ENCODE results near the gene CSK. TPM values are rescaled to one million over a fixed set of nuclear protein-coding genes. Genes with fewer than 3 reads are reported as not detected.

CSK gene
- total and polyA plus RNA-seq, 8 donors, result 15.2 to 61.0 (median 24.0) TPM

DNA sequence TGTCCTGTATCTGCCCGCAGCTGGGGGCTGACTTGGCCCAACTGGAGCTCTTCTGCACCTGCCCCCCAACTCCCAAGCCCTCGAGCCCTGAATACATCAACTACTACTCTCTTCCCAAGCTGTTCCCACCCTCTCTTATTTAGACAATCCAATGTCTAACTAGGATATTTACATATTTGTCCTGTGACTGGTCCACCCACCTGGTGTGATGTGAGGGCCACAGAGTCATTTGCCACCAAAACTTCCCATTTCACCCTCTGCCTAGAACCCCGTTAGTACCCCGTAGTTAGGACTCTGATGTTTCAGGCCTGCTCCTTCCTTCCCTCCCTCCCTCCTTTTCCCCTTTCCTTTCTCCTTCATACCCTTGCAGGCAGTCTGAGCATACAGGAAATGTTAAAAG, 50.9 kb downstream of the CSK start:
- 53 to 80% (median 58%) methylated on average over 4 of the region's 4 CpGs for WGBS, 5 donors
- peaks cover 0 to 25% (median 24%) of the 10 kb centered on the region in 4 donors for H3K36me3 ChIP-seq
- H3K27ac ChIP-seq, result no peak overlapping the region
- no peak overlapping the region for H3K4me3 ChIP-seq
- H3K4me1 ChIP-seq, result peaks cover 0 to 13% (median 0%) of the 10 kb centered on the region in 4 donors
- no peak for DNase-seq
- intact Hi-C loops (cut with DNase I; ENCODE audit: low total_unique reads), result no loop called here
- peaks cover 0 to 22% (median 10%) of the 10 kb centered on the region in 3 donors for H3K27me3 ChIP-seq
- no peaks in the 10 kb centered on the region for H3K9me3 ChIP-seq
- TF ChIP-seq, protein P1, sequence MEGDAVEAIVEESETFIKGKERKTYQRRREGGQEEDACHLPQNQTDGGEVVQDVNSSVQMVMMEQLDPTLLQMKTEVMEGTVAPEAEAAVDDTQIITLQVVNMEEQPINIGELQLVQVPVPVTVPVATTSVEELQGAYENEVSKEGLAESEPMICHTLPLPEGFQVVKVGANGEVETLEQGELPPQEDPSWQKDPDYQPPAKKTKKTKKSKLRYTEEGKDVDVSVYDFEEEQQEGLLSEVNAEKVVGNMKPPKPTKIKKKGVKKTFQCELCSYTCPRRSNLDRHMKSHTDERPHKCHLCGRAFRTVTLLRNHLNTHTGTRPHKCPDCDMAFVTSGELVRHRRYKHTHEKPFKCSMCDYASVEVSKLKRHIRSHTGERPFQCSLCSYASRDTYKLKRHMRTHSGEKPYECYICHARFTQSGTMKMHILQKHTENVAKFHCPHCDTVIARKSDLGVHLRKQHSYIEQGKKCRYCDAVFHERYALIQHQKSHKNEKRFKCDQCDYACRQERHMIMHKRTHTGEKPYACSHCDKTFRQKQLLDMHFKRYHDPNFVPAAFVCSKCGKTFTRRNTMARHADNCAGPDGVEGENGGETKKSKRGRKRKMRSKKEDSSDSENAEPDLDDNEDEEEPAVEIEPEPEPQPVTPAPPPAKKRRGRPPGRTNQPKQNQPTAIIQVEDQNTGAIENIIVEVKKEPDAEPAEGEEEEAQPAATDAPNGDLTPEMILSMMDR (IDR thresholded peaks at IDR 0.05), result no peak
- no peak for TF ChIP-seq EP300 (IDR thresholded peaks at IDR 0.05)
- no peak for TF ChIP-seq POLR2A (IDR thresholded peaks at IDR 0.05)
- TF ChIP-seq POLR2AphosphoS5 (IDR thresholded peaks at IDR 0.05), result no peak

DNA sequence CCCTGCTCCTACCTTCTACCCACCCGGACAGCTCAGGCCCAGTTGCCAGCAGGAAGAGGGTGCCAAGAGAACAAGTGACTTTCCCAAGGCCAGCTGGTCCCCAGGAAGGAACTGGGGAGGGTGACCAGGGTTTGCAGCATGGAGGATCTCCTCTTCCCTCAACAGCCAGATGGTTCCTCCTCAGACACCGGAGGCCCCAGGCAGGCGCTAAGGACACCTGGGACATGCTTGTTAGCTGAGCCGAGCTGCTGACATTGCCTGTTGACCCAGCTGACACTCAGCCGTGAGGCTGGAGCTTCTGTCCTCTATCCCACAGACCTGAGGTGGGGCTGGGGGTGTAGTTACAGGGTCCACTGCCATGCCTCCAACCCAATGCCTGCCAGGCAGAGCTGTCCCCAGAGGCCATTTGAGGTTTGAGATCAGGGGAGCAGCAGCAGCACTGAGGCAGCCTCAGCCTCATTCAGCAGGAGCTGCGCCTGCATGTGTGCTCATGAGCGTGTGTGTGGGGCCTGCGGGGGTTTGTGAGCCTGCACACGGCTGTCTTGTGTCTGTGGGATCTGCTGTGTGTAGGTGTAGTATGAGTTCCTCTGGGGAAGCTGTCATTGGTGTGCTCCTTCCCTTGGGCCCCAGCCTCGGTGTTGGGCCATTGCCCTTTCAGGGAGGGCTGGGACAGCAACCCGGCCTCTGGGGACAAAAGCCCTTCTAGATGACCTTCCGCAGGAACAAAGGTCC, 51.7 kb downstream of the CSK start:
- Histone ChIP-seq H3K9me3 (no peaks in the 10 kb centered on the region), H3K27ac (no peak overlapping the region), H3K4me3 (no peak overlapping the region), H3K36me3 (peaks cover 0 to 32% (median 31%) of the 10 kb centered on the region in 4 donors), H3K27me3 (peaks cover 0 to 15% (median 2%) of the 10 kb centered on the region in 3 donors), H3K4me1 (peaks cover 0 to 13% (median 0%) of the 10 kb centered on the region in 4 donors)
- TF ChIP-seq POLR2AphosphoS5 (IDR thresholded peaks at IDR 0.05) (no peak), EP300 (IDR thresholded peaks at IDR 0.05) (no peak), POLR2A (IDR thresholded peaks at IDR 0.05) (no peak)
- TF ChIP-seq, protein P1 (IDR thresholded peaks at IDR 0.05), result no peak
- DNase-seq, result no peak
- intact Hi-C loops (cut with DNase I; ENCODE audit: low total_unique reads), result no loop called here
- WGBS, 5 donors, result 68 to 75% (median 71%) methylated on average over 5 to 12 of the region's 12 CpGs

DNA sequence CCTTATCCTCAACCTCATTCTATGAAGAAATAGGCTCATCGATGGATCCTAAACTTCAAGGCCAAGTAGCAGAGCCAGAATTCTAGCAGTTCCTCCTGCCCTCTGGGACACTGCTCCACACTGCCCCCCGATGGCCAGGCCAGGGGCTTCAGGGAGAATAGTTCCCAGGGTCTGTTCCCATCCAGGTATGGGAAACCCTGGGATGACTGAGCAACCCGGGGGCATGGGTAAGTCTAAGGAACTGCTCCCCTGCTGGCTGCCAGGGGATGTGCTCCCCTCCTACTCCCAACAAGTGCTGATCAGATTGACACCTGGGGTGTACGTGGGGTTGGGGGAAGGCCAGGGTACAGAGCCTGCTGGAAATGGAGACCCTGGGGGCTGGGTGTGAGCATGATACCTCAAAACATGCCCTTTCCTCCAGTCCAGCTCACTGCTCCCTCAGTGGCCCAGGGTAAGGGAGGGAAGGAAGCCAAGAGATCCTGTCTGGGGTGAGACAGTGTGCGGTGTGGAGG, 53.5 kb downstream of the CSK start:
- no peaks in the 10 kb centered on the region for H3K27me3 ChIP-seq
- peak; percentile 68 to 78 for DNase-seq
- H3K4me1 ChIP-seq, result peaks cover 0 to 16% (median 2%) of the 10 kb centered on the region in 4 donors
- no peak overlapping the region for H3K4me3 ChIP-seq
- TF ChIP-seq POLR2A (IDR thresholded peaks at IDR 0.05) (no peak), POLR2AphosphoS5 (IDR thresholded peaks at IDR 0.05) (peak in 1 of 3 donors; percentile 4), EP300 (IDR thresholded peaks at IDR 0.05) (no peak)
- TF ChIP-seq, protein P1 (IDR thresholded peaks at IDR 0.05), result peak in 5 of 7 experiments; percentile 26 to 74 (median 64)
- intact Hi-C loops (cut with DNase I; ENCODE audit: low total_unique reads), result loop anchor here (5.0 kb wide), 1 partner anchor 63 kb away; no protein-coding TSS in a partner anchor
- no peaks in the 10 kb centered on the region for H3K9me3 ChIP-seq
- no peak overlapping the region for H3K27ac ChIP-seq
- peaks cover 0 to 50% (median 49%) of the 10 kb centered on the region in 4 donors for H3K36me3 ChIP-seq
- 29 to 42% (median 39%) methylated on average over 4 to 5 of the region's 5 CpGs for WGBS, 5 donors

DNA sequence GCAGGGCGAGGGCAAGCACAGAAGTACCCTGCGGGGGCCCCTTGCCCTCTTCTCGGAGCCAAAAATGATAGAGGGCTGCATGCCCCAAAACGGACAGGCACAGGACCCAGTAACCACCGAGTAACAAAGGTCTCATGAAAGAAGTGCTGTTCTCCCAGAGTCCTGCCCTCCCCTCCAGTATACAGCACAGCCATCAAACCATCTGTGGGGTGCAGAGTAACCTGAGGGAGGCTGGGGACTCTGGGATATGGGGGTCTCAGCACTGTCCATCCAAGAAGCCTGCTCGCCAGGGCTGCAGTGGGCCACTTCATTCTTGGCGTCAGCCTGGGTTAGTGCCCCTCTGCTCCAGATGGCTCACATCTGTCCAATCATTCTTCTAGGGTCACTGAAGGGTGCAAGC, 55.0 kb downstream of the CSK start:
- WGBS, 5 donors, result 78 to 90% (median 87%) methylated on average over 6 to 7 of the region's 7 CpGs
- Histone ChIP-seq H3K4me3 (no peak overlapping the region), H3K36me3 (peaks cover 0 to 65% (median 57%) of the 10 kb centered on the region in 4 donors), H3K9me3 (no peaks in the 10 kb centered on the region), H3K27me3 (no peaks in the 10 kb centered on the region), H3K27ac (no peak overlapping the region), H3K4me1 (peaks cover 5 to 23% (median 12%) of the 10 kb centered on the region in 4 donors)
- TF ChIP-seq POLR2AphosphoS5 (IDR thresholded peaks at IDR 0.05) (no peak), EP300 (IDR thresholded peaks at IDR 0.05) (no peak), POLR2A (IDR thresholded peaks at IDR 0.05) (no peak)
- TF ChIP-seq, protein P1 (IDR thresholded peaks at IDR 0.05), result no peak
- intact Hi-C loops (cut with DNase I; ENCODE audit: low total_unique reads), result loop anchor here (5.0 kb wide), 1 partner anchor 65 kb away; no protein-coding TSS in a partner anchor
- DNase-seq, result no peak
